Erythroblast (primary cell): ENCODE data around the gene HSPA5.

Experiments
- GATA1 ChIP-seq: IDR thresholded peaks from 2 replicates; pipeline ENCODE4 v1.6.1; 2011; ENCODE audit warnings: low read depth, mild to moderate bottlenecking, control low read depth, low read length, moderate library complexity
- POLR2A ChIP-seq: IDR thresholded peaks from 2 replicates; pipeline ENCODE4 v1.6.1; 2011; ENCODE audit warnings: mild to moderate bottlenecking, low read length

- no peak for TF ChIP-seq POLR2A
- TF ChIP-seq GATA1 = peak; percentile 11
These were observed 13.1 kb upstream of the HSPA5 start for GRCh38 chr9:125254231-125254630.
